HepG2 (cell line): ENCODE data around the gene SYNGAP1. TPM values are rescaled to one million over a fixed set of nuclear protein-coding genes. Genes with fewer than 3 reads are reported as not detected.

Experiments used
- ATAC-seq: fragments of 200-7000 bp; cut with Tn5 transposase; 3 replicates; pipeline ENCODE4 v1.9.1; 2020; ENCODE audit warnings: mild to moderate bottlenecking, moderate library complexity
- BruUV-seq: library from RNA; stranded (reverse); fragments of 400-500 nt; replicated peaks from 2 replicates; lab custom pipeline; 2021; lab: Mats Ljungman, UMichigan
- CTCF ChIA-PET: fragments of 300-600 bp; formaldehyde crosslinking; extraction: SDS; loops from one replicate; lab custom pipeline; 2021; ENCODE audit warnings: low total read pairs, inconsistent platforms, low intra/inter-chr PET ratio; lab: Yijun Ruan, JAX
- POLR2A ChIA-PET: fragments of 350-600 bp; sonication (Branson Sonifier 250); formaldehyde crosslinking; loops from one replicate; lab custom pipeline; 2020; ENCODE audit warnings: antibody characterized with exemption, inconsistent platforms; lab: Yijun Ruan, JAX
- DNase-seq: peaks from one replicate; pipeline ENCODE4 v3.0.0-alpha.2; 2015; ENCODE audit warnings: low spot score
- FAIRE-seq: peaks from 3 replicates; lab custom pipeline; 2011; peaks lifted over from hg19 to GRCh38; lab: Jason Lieb, UNC
- H2AFZ ChIP-seq: one replicate; pipeline ENCODE4 v1.6.1; 2011; ENCODE audit warnings: low read length, inconsistent platforms
- H3K27ac ChIP-seq: fragments of 300-600 bp; 3 replicates; pipeline ENCODE4 v1.8.0; 2011; ENCODE audit warnings: mixed run types, mild to moderate bottlenecking, mixed read lengths, low read length, inconsistent platforms; ENCODE audit not compliant: insufficient read depth; ENCODE audit errors: extremely low read length
- H3K27me3 ChIP-seq, 2 experiments: fragments of 200-600 bp in 1 of 2; 2 replicates in 1 of 2; 3 replicates in 1 of 2; pipeline versions ENCODE4 v1.6.0 to v1.8.0; 2011; ENCODE audit warnings: low read length in 2 of 2, mild to moderate bottlenecking in 2 of 2, moderate library complexity in 2 of 2, inconsistent platforms in 1 of 2; ENCODE audit not compliant: insufficient read depth in 2 of 2, control insufficient read depth in 1 of 2
- H3K36me3 ChIP-seq, 2 experiments: fragments of 200-600 bp in 1 of 2; replicated peaks in 1 of 2; 2 replicates in 1 of 2; 3 replicates in 1 of 2; pipeline versions ENCODE4 v1.5.1 to v1.8.0; 2011; ENCODE audit warnings: low read length in 2 of 2, inconsistent platforms in 1 of 2; ENCODE audit not compliant: insufficient read depth in 2 of 2, control insufficient read depth in 1 of 2
- H3K4me1 ChIP-seq: 2 replicates; pipeline ENCODE4 v1.5.1; 2012; ENCODE audit warnings: low read length, inconsistent platforms; ENCODE audit not compliant: insufficient read depth
- H3K4me2 ChIP-seq: 2 replicates; pipeline ENCODE4 v1.6.0; 2011; ENCODE audit warnings: low read depth, low read length, inconsistent platforms
- H3K4me3 ChIP-seq, 3 experiments: fragments of 200-600 bp in 1 of 3; sonication (generic), shearing (Covaris generic) in 1 of 3; replicated peaks in 1 of 3; 2 replicates each; pipeline ENCODE4 v1.5.1; 2011 to 2016; ENCODE audit warnings: low read length in 3 of 3, inconsistent platforms in 2 of 3, low read depth in 2 of 3, mild to moderate bottlenecking in 2 of 3, control low read depth in 1 of 3, mixed read lengths in 1 of 3; ENCODE audit not compliant: insufficient read depth in 1 of 3
- H3K79me2 ChIP-seq: one replicate; pipeline ENCODE4 v1.6.1; 2011; ENCODE audit warnings: low read length, inconsistent platforms; ENCODE audit not compliant: insufficient read depth
- H3K9ac ChIP-seq: 2 replicates; pipeline ENCODE4 v1.6.0; 2011; ENCODE audit warnings: mild to moderate bottlenecking, low read depth, low read length, inconsistent platforms; ENCODE audit not compliant: insufficient read depth
- H3K9me3 ChIP-seq: 2 replicates; pipeline ENCODE4 v1.5.1; 2012; ENCODE audit warnings: mild to moderate bottlenecking, low read length
- H4K20me1 ChIP-seq: 2 replicates; pipeline ENCODE4 v1.6.0; 2011; ENCODE audit warnings: inconsistent platforms, mild to moderate bottlenecking, low read length, moderate library complexity; ENCODE audit not compliant: insufficient read depth
- BCLAF1 ChIP-seq: fragments of 450-650 bp; IDR thresholded peaks from 2 replicates; pipeline ENCODE4 v1.6.1; 2017; ENCODE audit warnings: mild to moderate bottlenecking
- CEBPB ChIP-seq: IDR thresholded peaks from 2 replicates; pipeline ENCODE4 v1.6.1; 2011; ENCODE audit warnings: low read depth, low read length, improper control_type of control experiment, borderline replicate concordance
- CEBPG ChIP-seq: IDR thresholded peaks from 2 replicates; pipeline ENCODE4 v1.6.1; 2016
- MED13 ChIP-seq: sonication (generic); formaldehyde crosslinking; IDR thresholded peaks from 2 replicates; pipeline ENCODE4 v1.5.0; 2020; ENCODE audit warnings: missing genetic modification reagents
- MTA1 ChIP-seq: sonication (generic); formaldehyde crosslinking; IDR thresholded peaks from 2 replicates; pipeline ENCODE4 v1.4.0; 2020; ENCODE audit warnings: missing genetic modification reagents, mild to moderate bottlenecking, borderline replicate concordance
- POLR2A ChIP-seq, 2 experiments: IDR thresholded peaks; 2 replicates each; pipeline ENCODE4 v1.6.1; 2011; ENCODE audit warnings: low read depth in 2 of 2, low read length in 2 of 2, mild to moderate bottlenecking in 1 of 2, moderate library complexity in 1 of 2; ENCODE audit not compliant: insufficient read depth in 1 of 2
- RAD51 ChIP-seq: fragments of 450-650 bp; IDR thresholded peaks from 2 replicates; pipeline ENCODE4 v1.6.1; 2016; ENCODE audit warnings: borderline replicate concordance
- SMARCC2 ChIP-seq: fragments of 450-650 bp; IDR thresholded peaks from 2 replicates; pipeline ENCODE4 v1.6.1; 2017; ENCODE audit warnings: antibody characterized with exemption, mild to moderate bottlenecking
- TCF12 ChIP-seq, 2 experiments: fragments of 450-650 bp in 1 of 2; sonication (generic) in 1 of 2; formaldehyde crosslinking in 1 of 2; IDR thresholded peaks; 2 replicates each; pipeline versions ENCODE4 v1.6.1 to v1.8.0; 2017 to 2022; ENCODE audit warnings: antibody characterized with exemption in 1 of 2, mild to moderate bottlenecking in 1 of 2, missing genetic modification reagents in 1 of 2, moderate library complexity in 1 of 2
- ZMYM4 ChIP-seq: sonication (generic); formaldehyde crosslinking; IDR thresholded peaks from 2 replicates; pipeline ENCODE4 v1.8.1; 2023; ENCODE audit warnings: mild to moderate bottlenecking, missing genetic modification reagents
- ZNF20 ChIP-seq: sonication (generic); formaldehyde crosslinking; IDR thresholded peaks from 2 replicates; pipeline ENCODE4 v1.4.0; 2020; ENCODE audit warnings: mild to moderate bottlenecking, moderate library complexity, missing genetic modification reagents
- ZNF234 ChIP-seq: sonication (generic); formaldehyde crosslinking; conservative IDR thresholded peaks from 2 replicates; pipeline ENCODE4 v1.5.1; 2020; ENCODE audit warnings: mild to moderate bottlenecking, missing genetic modification reagents
- ZNF326 ChIP-seq: sonication (generic); formaldehyde crosslinking; IDR thresholded peaks from 2 replicates; pipeline ENCODE4 v1.4.0; 2020; ENCODE audit warnings: missing genetic modification reagents, borderline replicate concordance
- ZNF549 ChIP-seq: sonication (generic); formaldehyde crosslinking; IDR thresholded peaks from 2 replicates; pipeline ENCODE4 v1.5.0; 2020; ENCODE audit warnings: missing genetic modification reagents
- ZNF564 ChIP-seq: sonication (generic); formaldehyde crosslinking; IDR thresholded peaks from 2 replicates; pipeline ENCODE4 v1.8.1; 2023; ENCODE audit warnings: mild to moderate bottlenecking, missing genetic modification reagents
- ZNF605 ChIP-seq: sonication (generic); formaldehyde crosslinking; IDR thresholded peaks from 2 replicates; pipeline ENCODE4 v1.8.0; 2022; ENCODE audit warnings: mild to moderate bottlenecking, missing genetic modification reagents
- WGBS: methylation state at CpG from one replicate; pipeline ENCODE4 v1.1.6; 2017; ENCODE audit warnings: low lambda C conversion rate; 5-methylcytosine and 5-hydroxymethylcytosine counted together
- in situ Hi-C: cut with HindIII; loops from 2 replicates; pipeline ENCODE4 v1.10.0; 2017; ENCODE audit warnings: low pct_unique_long_range_greater_than_20kb; ENCODE audit not compliant: extremely low pct_ligation_motif_present
- intact Hi-C: fragments of 100-400 bp; cut with micrococcal nuclease; formaldehyde crosslinking; loops from one replicate; pipeline ENCODE4 v1.10.0; 2022; ENCODE audit not compliant: unreplicated experiment
- polyA plus RNA-seq, 8 experiments: library from polyadenylated mRNA; depleted of rRNA in 3 of 8; stranded (reverse) in 7 of 8; unstranded in 1 of 8; fragments of >200 nt; fragmentation: Illumina TruSeq in 4 of 8; extraction: Trizol in 4 of 8; gene quantifications; 2 replicates each; pipeline versions ENCODE4 v1.2.1 to v1.2.3, GENCODE V29; 2011 to 2016; ENCODE audit warnings: low read depth in 4 of 8, missing spikeins in 1 of 8, mixed read lengths in 1 of 8; ENCODE audit not compliant: insufficient read depth in 1 of 8
- total RNA-seq, 5 experiments: library from RNA; depleted of rRNA; stranded (reverse); fragments of >200 nt; fragmentation: Illumina TruSeq; extraction: Trizol; gene quantifications; 2 replicates each; pipeline ENCODE4 v1.2.3, GENCODE V29; 2016; ENCODE audit warnings: low read depth in 1 of 5
- TF ChIP-seq, protein P1 (sequence below), 2 experiments: sonication (generic) in 1 of 2; formaldehyde crosslinking in 1 of 2; IDR thresholded peaks; 2 replicates each; pipeline versions ENCODE4 v1.4.0 to v1.6.1; 2018 to 2020; ENCODE audit warnings: missing genetic modification reagents in 2 of 2, borderline replicate concordance in 1 of 2, low read depth in 1 of 2, mild to moderate bottlenecking in 1 of 2, missing biosample characterization in 1 of 2
- TF ChIP-seq, protein P2 (sequence below): sonication (generic); formaldehyde crosslinking; IDR thresholded peaks from 2 replicates; pipeline ENCODE4 v1.5.0; 2020; ENCODE audit warnings: missing genetic modification reagents

SYNGAP1 gene
- total and polyA plus RNA-seq, 2 of the 13 experiments (the other 11 are each of a cell fraction or from before 2014, with no cell fraction given): 0.75 to 1.1 TPM

GRCh38 chr6:33373960-33374910 lies 45.6 kb upstream of the SYNGAP1 start (continued):
- no peak for TF ChIP-seq SMARCC2
- TF ChIP-seq ZNF564 (CRISPR knock-in tag): no peak
- no peak for TF ChIP-seq ZNF20 (CRISPR knock-in tag)
- no peak for TF ChIP-seq ZNF326 (CRISPR knock-in tag)
- TF ChIP-seq BCLAF1: no peak
- no peak for TF ChIP-seq ZMYM4
- TF ChIP-seq MTA1 (CRISPR knock-in tag): no peak

DNA sequence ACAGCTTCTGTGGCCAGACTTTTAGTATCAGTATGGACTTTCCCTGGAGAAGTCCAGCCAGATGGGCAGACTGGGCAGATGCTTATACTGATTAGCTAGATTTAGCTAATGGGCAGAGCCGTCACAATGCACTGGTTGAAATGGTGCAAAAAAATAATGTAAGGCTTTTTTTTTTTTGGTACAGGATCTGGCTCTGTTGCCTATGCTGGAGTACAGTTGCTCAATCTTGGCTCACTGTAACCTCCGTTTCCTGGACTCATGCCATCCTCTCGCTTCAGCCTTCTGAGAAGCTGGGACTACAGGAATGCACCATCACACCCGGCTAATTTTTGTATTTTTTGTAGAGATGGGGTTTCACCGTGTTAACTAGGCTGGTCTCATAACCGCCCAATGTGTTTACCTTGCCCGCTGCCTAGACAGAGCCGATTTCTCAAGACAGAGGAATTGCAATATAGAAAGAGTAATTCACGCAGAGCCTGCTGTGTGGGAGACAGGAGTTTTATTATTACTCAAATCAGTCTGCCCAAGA lies 44.7 kb upstream of the SYNGAP1 start:
- intact Hi-C loops: no loop called here
- no peak overlapping the region for H3K4me3 ChIP-seq
- H3K79me2 ChIP-seq: no peaks in the 10 kb centered on the region
- H3K4me2 ChIP-seq: no peak overlapping the region; the same call in 1 of the 2 replicates
- POLR2A ChIA-PET: interaction anchor here (0.8 to 1.4 kb wide), 2 partner anchors 11 to 57 kb away, joined by 3 read pairs; partner anchors contain the start of gene ZBTB22
- DNase-seq (no peak), ATAC-seq (peak; percentile 72), FAIRE-seq (peak; percentile 63)
- H3K36me3 ChIP-seq: no peaks in the 10 kb centered on the region
- H3K27ac ChIP-seq: no peak overlapping the region
- CTCF ChIA-PET: no interaction called here
- H3K9me3 ChIP-seq: no peaks in the 10 kb centered on the region
- WGBS: 2% methylated on average over 9 of the region's 9 CpGs
- no peaks in the 10 kb centered on the region for H4K20me1 ChIP-seq
- in situ Hi-C loops: no loop called here
- no peak overlapping the region for H2AFZ ChIP-seq
- H3K4me1 ChIP-seq: peaks cover 14% of the 10 kb centered on the region
- BruUV-seq: no TSS peak
- no peak overlapping the region for H3K9ac ChIP-seq
- H3K27me3 ChIP-seq: no peaks in the 10 kb centered on the region
- TF ChIP-seq RAD51 (no peak), MED13 (CRISPR knock-in tag) (no peak), POLR2A (IDR thresholded peaks at IDR 0.05; ENCODE audit: insufficient read depth in 1 of 2, low read depth in 2 of 2, low read length in 2 of 2) (no peak), CEBPG (CRISPR knock-in tag) (peak; percentile 71), ZNF605 (CRISPR knock-in tag) (no peak), TCF12 (IDR thresholded peaks at IDR 0.05) (no peak), TCF12 (CRISPR knock-in tag; IDR thresholded peaks at IDR 0.05) (no peak), ZNF234 (CRISPR knock-in tag) (no peak), ZNF549 (CRISPR knock-in tag) (no peak), CEBPB (peak; percentile 82)
- TF ChIP-seq, protein P1, sequence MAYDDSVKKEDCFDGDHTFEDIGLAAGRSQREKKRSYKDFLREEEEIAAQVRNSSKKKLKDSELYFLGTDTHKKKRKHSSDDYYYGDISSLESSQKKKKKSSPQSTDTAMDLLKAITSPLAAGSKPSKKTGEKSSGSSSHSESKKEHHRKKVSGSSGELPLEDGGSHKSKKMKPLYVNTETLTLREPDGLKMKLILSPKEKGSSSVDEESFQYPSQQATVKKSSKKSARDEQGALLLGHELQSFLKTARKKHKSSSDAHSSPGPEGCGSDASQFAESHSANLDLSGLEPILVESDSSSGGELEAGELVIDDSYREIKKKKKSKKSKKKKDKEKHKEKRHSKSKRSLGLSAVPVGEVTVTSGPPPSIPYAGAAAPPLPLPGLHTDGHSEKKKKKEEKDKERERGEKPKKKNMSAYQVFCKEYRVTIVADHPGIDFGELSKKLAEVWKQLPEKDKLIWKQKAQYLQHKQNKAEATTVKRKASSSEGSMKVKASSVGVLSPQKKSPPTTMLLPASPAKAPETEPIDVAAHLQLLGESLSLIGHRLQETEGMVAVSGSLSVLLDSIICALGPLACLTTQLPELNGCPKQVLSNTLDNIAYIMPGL (CRISPR knock-in tag; IDR thresholded peaks at IDR 0.05; ENCODE audit: borderline replicate concordance in 1 of 2, low read depth in 1 of 2): no peak
- TF ChIP-seq, protein P2, sequence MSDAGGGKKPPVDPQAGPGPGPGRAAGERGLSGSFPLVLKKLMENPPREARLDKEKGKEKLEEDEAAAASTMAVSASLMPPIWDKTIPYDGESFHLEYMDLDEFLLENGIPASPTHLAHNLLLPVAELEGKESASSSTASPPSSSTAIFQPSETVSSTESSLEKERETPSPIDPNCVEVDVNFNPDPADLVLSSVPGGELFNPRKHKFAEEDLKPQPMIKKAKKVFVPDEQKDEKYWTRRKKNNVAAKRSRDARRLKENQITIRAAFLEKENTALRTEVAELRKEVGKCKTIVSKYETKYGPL (CRISPR knock-in tag): no peak
